Psoas muscle (tissue), 8 donors: ENCODE measurements around the gene ZMAT5. TPM values are rescaled to one million over a fixed set of nuclear protein-coding genes. Genes with fewer than 3 reads are reported as not detected.
A peak's percentile ranks its signal among the peaks of the same experiment; 100 is the strongest.

Experiments
- ATAC-seq, 4 donors: fragments of 200-7000 bp; cut with Tn5 transposase; one replicate each; pipeline ENCODE4 v1.9.1; 2020; ENCODE audit warnings: moderate library complexity in 3 of 4, mild to moderate bottlenecking in 2 of 4
- DNase-seq, 2 donors: peaks; one replicate each; pipeline ENCODE4 v3.0.0-alpha.2; 2020
- H3K27ac ChIP-seq: fragments of 200-600 bp; one replicate; pipeline ENCODE4 v1.8.0; 2022
- H3K27me3 ChIP-seq, 3 donors: fragments of 200-600 bp in 1 of 3; one replicate each; pipeline versions ENCODE4 v1.6.1 to v1.8.0; 2013 to 2022; ENCODE audit warnings: low read length in 2 of 3, mild to moderate bottlenecking in 2 of 3, moderate library complexity in 1 of 3; ENCODE audit not compliant: insufficient read depth in 3 of 3
- H3K36me3 ChIP-seq, 2 donors: fragments of 200-600 bp in 1 of 2; one replicate each; pipeline versions ENCODE4 v1.6.1 to v1.8.0; 2013 to 2022; ENCODE audit warnings: low read depth in 1 of 2, mild to moderate bottlenecking in 1 of 2, moderate library complexity in 1 of 2; ENCODE audit not compliant: insufficient read depth in 1 of 2
- H3K4me1 ChIP-seq: fragments of 200-600 bp; one replicate; pipeline ENCODE4 v1.8.0; 2022
- H3K4me3 ChIP-seq: fragments of 200-600 bp; one replicate; pipeline ENCODE4 v1.8.0; 2022; ENCODE audit warnings: mild to moderate bottlenecking
- H3K9me3 ChIP-seq: fragments of 200-600 bp; one replicate; pipeline ENCODE4 v1.8.0; 2022
- CTCF ChIP-seq: fragments of 200-600 bp; IDR thresholded peaks from one replicate; pipeline ENCODE4 v1.8.0; 2022; ENCODE audit warnings: antibody characterized with exemption
- WGBS, 3 donors: extraction: QIAGEN DNeasy Blood & Tissue Kit; methylation state at CpG; one replicate each; pipeline versions ENCODE4 v1.1.6 to v1.1.7; 2013; 5-methylcytosine and 5-hydroxymethylcytosine counted together
- intact Hi-C, 2 donors: fragments of 100-400 bp; cut with DNase I; formaldehyde crosslinking; loops; one replicate each; pipeline versions ENCODE4 v1.11.0 to v1.14.2; 2022
- polyA plus RNA-seq, 3 donors: library from polyadenylated mRNA; stranded (reverse); fragments of 200-250 nt; gene quantifications; one replicate each; pipeline ENCODE4 v1.2.3, GENCODE V29; 2013
- total RNA-seq, 4 donors: library from RNA; stranded (reverse); fragmentation: NEBNext Ultra II Directional in 2 of 4; extraction: Animal tissue kit (Norgen Biotek cat#: 25700) in 2 of 4; gene quantifications; one replicate each; pipeline versions ENCODE4 v1.2.1 to v1.2.4, GENCODE V29; 2021 to 2023
- donor health status: healthy with polysubstance abuse.
- donor health status: DM: no; HTN: no; CAD: no; lungs with moderate emphysema.
- donor health status: Bipolar disorder and iron deficiency.
- donor health status: healthy.
- donor health status: DM: yes; HTN: yes; CAD: no.
- donor health status: DM: no; HTN: no; CAD: no.
- donor health status: DM: no; HTN: no; CAD: no.
- donor health status: DM: yes; HTN: yes; CAD: no.

Gene ZMAT5
- total and polyA plus RNA-seq, 7 donors, result 12.1 to 46.1 (median 27.6) TPM

GRCh38 chr22:29715240-29715639 is 51.6 kb downstream of the ZMAT5 start:
- 44 to 50% (median 48%) methylated on average over 13 of the region's 13 CpGs for WGBS, 3 donors
- Histone ChIP-seq H3K27ac (no peak overlapping the region), H3K4me3 (no peak overlapping the region), H3K9me3 (no peaks in the 10 kb centered on the region), H3K4me1 (peaks cover 5% of the 10 kb centered on the region), H3K36me3 (no peaks in the 10 kb centered on the region), H3K27me3 (peaks cover 0 to 15% (median 6%) of the 10 kb centered on the region in 3 donors)
- DNase-seq, result no peak
- no peak for TF ChIP-seq CTCF
- ATAC-seq, result no peak
- intact Hi-C loops, result no loop called here

GRCh38 chr22:29713156-29713727 is 53.6 kb downstream of the ZMAT5 start:
- TF ChIP-seq CTCF, result no peak
- DNase-seq (no peak), ATAC-seq (no peak)
- H3K9me3 ChIP-seq, result no peaks in the 10 kb centered on the region
- peaks cover 0 to 5% (median 3%) of the 10 kb centered on the region in 3 donors for H3K27me3 ChIP-seq
- no peak overlapping the region for H3K27ac ChIP-seq
- no peak overlapping the region for H3K4me3 ChIP-seq
- peaks cover 5% of the 10 kb centered on the region for H3K4me1 ChIP-seq
- H3K36me3 ChIP-seq, result no peaks in the 10 kb centered on the region
- 49 to 59% (median 52%) methylated on average over 8 of the region's 8 CpGs for WGBS, 3 donors
- intact Hi-C loops, result no loop called here

GRCh38 chr22:29712119-29712518 is 54.7 kb downstream of the ZMAT5 start:
- WGBS, 3 donors, result 83 to 92% (median 91%) methylated on average over 2 of the region's 2 CpGs

GRCh38 chr22:29710922-29711593 is 55.7 kb downstream of the ZMAT5 start:
- intact Hi-C loops, result no loop called here
- DNase-seq (peak; percentile 76 to 92), ATAC-seq (peak; percentile 93 to 97 (median 96))
- no peak for TF ChIP-seq CTCF
- H3K4me1 ChIP-seq, result peaks cover 5% of the 10 kb centered on the region
- no peaks in the 10 kb centered on the region for H3K36me3 ChIP-seq
- peak overlapping the region; percentile 9 for H3K27ac ChIP-seq
- no peaks in the 10 kb centered on the region for H3K9me3 ChIP-seq
- WGBS, 3 donors, result 22 to 38% (median 30%) methylated on average over 17 to 18 of the region's 18 CpGs
- no peak overlapping the region for H3K4me3 ChIP-seq
- H3K27me3 ChIP-seq, result peaks cover 0 to 6% (median 0%) of the 10 kb centered on the region in 3 donors

More at GRCh38 chr22:29712119-29712518, 54.7 kb downstream of the ZMAT5 start:
- ATAC-seq (no peak), DNase-seq (no peak)
- Histone ChIP-seq H3K27ac (no peak overlapping the region), H3K27me3 (peaks cover 0 to 6% (median 3%) of the 10 kb centered on the region in 3 donors), H3K36me3 (no peaks in the 10 kb centered on the region), H3K9me3 (no peaks in the 10 kb centered on the region), H3K4me1 (peaks cover 5% of the 10 kb centered on the region), H3K4me3 (no peak overlapping the region)
- TF ChIP-seq CTCF, result no peak
- intact Hi-C loops, result no loop called here
